GM12891 (cell line): ENCODE data around the gene ARHGAP33.
"Not testable (repeated sequence)": the region's sequence is repeated elsewhere in the genome, so short reads cannot be mapped to it uniquely, and the experiment has no call there.

Source experiments
- DNase-seq: peaks from one replicate; pipeline ENCODE4 v3.0.0; 2011; ENCODE audit warnings: low spot score; ENCODE audit not compliant: insufficient read length
- FAIRE-seq: peaks from 2 replicates; lab custom pipeline; 2011; peaks lifted over from hg19 to GRCh38; lab: Jason Lieb, UNC
- PAX5 ChIP-seq: IDR thresholded peaks from 2 replicates; pipeline ENCODE4 v1.6.1; 2011; ENCODE audit warnings: low read length, moderate library complexity, mild to moderate bottlenecking; ENCODE audit not compliant: insufficient read depth, severe bottlenecking
- POLR2A ChIP-seq: IDR thresholded peaks from 2 replicates; pipeline ENCODE4 v1.6.1; 2011; ENCODE audit warnings: low read depth, low read length, control low read depth
- POLR2AphosphoS5 ChIP-seq: IDR thresholded peaks from 2 replicates; pipeline ENCODE4 v1.6.1; 2011; ENCODE audit warnings: low read depth, low read length, control low read depth
- POU2F2 ChIP-seq: IDR thresholded peaks from 2 replicates; pipeline ENCODE4 v1.6.1; 2011; ENCODE audit warnings: low read depth, mild to moderate bottlenecking, control low read depth, low read length, moderate library complexity
- SPI1 ChIP-seq: IDR thresholded peaks from 2 replicates; pipeline ENCODE4 v1.6.1; 2011; ENCODE audit warnings: low read depth, low read length, control low read depth
- TAF1 ChIP-seq: IDR thresholded peaks from 2 replicates; pipeline ENCODE4 v1.6.1; 2011; ENCODE audit warnings: low read depth, low read length, control low read depth

The ARHGAP33 gene

DNA sequence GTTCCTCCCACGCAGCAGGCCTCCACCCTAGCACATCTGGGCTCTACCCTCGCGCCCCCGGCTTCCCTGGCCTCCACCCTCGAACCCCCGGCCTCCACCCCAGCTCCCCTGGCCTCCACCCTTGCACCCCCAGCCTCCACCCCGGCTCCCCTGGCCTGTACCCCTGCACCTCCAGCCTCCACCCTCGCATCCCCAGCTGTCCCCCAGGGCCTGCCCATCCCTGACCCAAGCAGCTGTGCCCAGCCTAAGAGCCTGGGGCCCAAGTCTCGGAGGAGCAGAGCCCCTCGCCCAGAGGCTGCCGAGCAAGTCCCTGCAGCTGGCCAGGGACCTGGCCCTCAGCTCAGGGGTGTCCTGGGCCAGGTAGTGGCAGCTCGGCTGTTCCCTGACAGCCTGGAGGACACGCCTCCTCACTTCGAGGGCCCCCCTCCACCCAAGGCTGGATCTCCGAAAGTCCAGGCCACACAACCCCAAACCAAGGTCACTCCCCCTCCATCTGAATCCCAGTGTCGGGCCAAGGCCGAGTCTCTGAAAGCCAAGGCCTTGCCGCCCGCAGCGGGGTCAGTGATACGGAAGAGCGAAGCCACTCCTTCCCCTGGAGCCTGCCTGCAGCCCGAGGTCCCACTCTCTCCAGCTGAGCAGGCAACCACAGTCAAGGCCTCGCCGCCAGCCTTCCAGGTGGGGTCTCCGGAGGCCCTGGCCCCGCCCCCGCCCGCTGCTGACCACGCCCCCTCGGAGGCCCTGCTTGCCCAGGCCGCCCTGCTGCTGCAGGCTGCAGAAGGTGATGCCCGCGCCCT, 7.9 kb upstream of the ARHGAP33 start:
- FAIRE-seq (no peak), DNase-seq (no peak)
- TF ChIP-seq POLR2AphosphoS5 (no peak), SPI1 (no peak), TAF1 (no peak), PAX5 (no peak), POLR2A (no peak), POU2F2 (no peak)

DNA sequence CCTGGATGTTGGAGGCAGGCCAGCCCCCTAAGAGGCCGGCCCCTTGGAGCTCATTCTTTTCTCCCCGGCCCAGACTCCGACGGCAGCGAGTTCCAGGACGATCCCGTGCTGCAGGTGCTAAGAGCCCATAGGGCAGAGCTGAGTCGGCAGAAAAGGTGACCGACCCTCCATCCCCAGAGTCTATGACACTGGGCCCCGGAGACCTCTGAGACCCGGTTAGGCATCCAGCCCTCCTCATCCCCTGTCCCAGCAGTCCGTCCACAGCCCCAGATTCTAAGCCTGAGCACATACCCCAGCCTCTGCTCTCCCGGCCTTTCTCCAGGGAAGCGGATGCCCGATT, 7.3 kb upstream of the ARHGAP33 start:
- no peak for FAIRE-seq
- TF ChIP-seq TAF1, result no peak
- TF ChIP-seq POU2F2, result no peak
- TF ChIP-seq SPI1, result no peak
- TF ChIP-seq PAX5, result no peak
- TF ChIP-seq POLR2A, result no peak
- no peak for TF ChIP-seq POLR2AphosphoS5
- no peak for DNase-seq

DNA sequence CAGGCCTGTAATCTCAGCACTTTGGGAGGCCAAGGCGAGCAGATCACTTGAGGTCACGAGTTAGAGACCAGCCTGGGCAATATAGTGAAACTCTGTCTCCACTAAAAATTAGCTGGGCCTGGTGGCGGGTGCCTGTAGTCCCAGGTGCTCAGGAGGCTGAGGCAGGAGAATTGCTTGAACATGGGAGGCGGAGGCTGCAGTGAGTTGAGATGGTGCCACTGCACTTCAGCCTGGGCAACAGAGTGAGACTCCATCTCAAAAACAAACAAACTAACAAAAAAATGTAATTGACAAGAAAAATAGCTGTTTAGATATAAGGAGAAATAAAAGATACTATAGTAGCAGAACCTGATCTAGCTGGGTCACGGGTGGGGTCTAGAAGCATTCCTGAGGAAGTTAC, 3.0 kb upstream of the ARHGAP33 start:
- not testable (repeated sequence) for DNase-seq, FAIRE-seq

DNA sequence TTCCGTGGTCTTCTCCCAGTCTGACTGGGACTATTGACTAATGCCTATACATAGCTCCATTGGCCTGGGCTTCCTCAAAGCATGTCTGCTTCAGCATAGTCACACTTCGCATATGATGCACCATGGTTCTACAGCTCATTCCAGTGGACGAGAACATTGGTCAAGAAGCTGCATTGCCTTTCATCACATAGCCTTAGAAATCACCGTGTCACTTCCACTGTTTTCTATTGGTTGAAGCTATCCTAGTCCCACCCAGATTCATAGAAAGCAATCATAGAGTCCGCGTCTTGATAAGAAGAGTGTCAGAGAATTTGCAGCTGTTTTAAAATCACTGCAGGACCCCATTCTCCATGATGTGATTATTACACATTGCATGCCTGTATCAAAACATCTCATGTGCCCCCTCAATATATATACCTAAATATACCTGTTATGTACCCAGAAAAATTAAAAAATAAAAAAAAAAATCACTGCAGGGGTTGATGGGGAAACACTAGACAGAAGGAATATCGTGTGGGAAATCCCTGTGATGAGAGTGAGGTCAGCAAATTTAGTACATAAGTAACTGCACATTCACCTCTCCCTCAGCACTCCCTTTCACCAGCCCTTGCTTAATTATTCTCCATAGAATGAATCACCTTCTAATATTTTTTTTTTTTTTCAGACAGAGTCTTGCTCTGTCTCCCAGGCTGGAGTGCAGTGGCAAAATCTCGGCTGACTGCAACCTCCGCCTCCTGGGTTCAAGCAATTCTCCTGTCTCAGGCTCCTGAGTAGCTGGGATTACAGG, 2.2 kb upstream of the ARHGAP33 start:
- DNase-seq (no peak), FAIRE-seq (no peak)
- TF ChIP-seq POU2F2, result no peak
- no peak for TF ChIP-seq POLR2AphosphoS5
- no peak for TF ChIP-seq SPI1
- TF ChIP-seq PAX5, result no peak
- TF ChIP-seq TAF1, result no peak
- no peak for TF ChIP-seq POLR2A

DNA sequence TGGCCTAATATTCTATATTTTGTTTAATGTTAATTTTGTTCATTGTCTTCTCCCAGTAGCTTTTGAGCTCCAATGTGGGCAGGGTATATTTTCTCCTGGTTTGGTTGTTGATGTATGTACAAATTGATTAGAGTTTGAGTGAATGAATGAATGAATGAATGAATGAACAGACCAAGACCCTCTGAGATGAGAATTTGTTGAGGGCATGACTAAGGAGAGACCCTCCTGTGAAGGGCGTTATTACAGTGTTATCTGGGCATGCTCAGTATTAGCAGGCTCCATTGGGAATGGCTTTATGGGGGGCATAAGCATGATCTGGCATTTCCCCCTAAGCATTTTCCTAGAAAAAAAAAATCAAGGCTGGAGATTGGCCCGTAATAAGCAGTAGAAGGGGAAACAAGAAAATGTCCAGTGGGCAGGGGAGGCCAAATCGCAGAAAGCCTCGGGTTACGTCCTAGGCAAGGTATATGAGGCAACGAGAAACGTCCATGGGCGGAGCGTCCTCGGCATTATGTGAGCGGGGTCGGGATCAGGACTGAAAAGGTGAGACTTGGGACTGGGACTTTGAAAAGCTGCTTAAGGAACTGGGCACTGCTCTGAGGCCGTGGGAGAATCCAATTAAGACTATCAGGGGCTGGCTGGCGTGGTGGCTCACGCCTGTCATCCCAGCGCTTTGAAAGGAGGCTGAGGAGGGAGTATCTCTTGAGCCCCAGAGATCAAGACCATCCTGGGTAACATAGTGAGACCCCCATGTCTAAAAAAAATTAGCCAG, 904 bp upstream of the ARHGAP33 start:
- DNase-seq (no peak), FAIRE-seq (no peak)
- no peak for TF ChIP-seq POLR2AphosphoS5
- TF ChIP-seq POLR2A, result no peak
- no peak for TF ChIP-seq SPI1
- TF ChIP-seq TAF1, result no peak
- no peak for TF ChIP-seq POU2F2
- TF ChIP-seq PAX5, result no peak

DNA sequence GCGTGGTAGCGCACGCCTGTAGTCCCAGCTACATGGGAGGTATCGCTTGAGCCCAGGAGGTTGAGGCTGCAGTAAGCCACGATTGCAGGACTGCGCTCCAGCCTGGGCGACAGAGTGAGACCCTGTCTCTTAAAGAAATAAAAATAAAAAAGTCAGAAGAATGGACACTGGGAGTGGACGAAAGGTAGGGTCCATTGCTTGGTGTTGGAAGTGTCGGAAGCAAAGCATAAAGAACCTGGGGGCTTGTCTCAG, 392 bp upstream of the ARHGAP33 start:
- TF ChIP-seq PAX5, result no peak
- no peak for TF ChIP-seq SPI1
- no peak for TF ChIP-seq TAF1
- TF ChIP-seq POLR2A, result no peak
- TF ChIP-seq POU2F2, result no peak
- no peak for TF ChIP-seq POLR2AphosphoS5
- FAIRE-seq, result no peak

DNA sequence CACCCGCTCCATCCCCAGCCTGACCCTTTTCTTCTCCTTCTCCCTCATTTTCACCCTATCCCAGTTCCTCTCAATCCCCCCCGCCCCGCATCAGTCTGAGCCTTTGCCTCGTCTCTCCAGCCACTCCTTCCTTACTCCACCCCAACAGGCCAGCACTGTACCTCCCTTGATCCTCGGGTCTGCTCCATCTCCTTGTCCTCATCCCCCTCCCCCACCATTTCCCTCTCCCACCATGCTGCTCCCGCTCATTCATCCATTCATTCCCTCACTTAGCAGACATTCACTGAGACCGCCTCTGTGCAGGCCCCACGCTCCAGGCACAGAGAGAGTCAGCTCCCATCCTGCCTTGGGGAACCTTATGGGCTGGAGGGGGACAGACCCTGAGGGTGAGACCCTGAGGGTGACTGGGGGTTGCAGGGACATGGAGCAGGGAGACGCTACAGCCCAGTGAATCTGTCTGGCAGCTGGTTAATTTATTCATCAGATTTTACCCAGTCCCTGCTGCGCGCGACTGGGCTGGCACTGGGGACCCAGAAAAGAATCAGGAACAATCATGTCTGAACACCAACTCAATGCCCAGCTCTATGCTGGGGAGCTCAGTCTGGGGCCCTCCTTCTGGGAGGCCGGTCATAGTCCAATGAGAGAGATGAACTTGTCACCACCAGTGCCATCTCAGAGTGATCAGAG, 881 bp downstream of the ARHGAP33 start:
- TF ChIP-seq PAX5, result no peak
- no peak for TF ChIP-seq TAF1
- TF ChIP-seq POLR2AphosphoS5, result no peak
- no peak for TF ChIP-seq POU2F2
- TF ChIP-seq POLR2A, result no peak
- no peak for TF ChIP-seq SPI1
- no peak for FAIRE-seq
- DNase-seq, result no peak

More for the DNA sequence above, 392 bp upstream of the ARHGAP33 start:
- DNase-seq, result no peak

DNA sequence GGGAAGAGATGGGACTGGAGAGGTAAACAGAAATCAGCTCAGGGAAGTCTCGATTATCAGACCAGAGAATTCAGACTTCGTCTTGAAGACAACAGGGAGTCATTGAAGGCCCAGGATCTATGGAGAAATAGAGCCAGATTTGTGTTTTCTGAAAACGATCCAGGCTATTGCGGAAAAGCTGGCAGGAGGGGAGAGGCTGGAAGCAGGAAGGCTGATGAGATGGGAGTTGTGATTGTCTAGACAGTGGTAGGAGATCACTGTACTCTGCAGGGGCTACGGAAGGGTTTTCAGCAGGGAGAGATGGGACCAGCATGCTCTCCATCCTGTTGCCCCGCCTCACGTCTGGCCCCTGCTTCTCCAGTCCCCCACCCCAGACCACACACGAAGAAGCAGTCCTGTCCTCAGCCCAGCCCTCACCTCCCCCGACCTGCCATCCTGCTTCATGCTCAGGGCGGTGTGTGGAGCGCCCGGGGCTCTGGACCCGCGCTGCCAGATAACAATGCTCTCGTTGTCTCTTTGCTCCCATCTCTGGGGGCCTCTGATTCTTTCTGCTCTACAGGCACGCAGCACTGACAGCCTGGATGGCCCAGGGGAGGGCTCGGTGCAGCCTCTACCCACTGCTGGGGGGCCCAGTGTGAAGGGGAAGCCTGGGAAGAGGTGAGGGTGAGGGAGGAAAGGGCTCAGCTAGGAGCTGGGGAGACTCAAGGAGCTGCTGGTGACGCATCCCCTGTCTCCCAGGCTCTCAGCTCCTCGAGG, 1.9 kb downstream of the ARHGAP33 start:
- no peak for DNase-seq
- TF ChIP-seq TAF1 (no peak), POU2F2 (no peak), POLR2A (no peak), POLR2AphosphoS5 (no peak), SPI1 (no peak), PAX5 (no peak)
- FAIRE-seq, result no peak

DNA sequence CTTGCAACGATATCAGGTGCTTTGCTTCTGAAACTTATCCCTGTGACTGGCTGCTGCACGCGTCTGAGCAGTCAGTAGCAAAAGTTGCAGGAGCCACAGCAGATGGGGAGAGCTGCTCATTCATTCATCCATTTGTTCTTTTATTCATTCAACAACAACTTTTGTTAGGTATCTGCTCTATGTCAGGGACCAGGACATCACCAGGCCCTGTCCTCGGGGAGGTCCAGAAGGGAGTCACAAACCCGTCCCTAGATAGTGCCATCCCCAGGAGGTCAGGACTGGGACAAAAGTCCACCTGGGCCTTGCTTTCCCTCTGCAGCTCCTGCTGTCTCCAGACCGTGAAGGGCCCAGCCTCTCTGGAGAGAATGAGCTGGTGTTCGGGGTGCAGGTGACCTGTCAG, 2.6 kb downstream of the ARHGAP33 start:
- TF ChIP-seq PAX5 (no peak), SPI1 (no peak), TAF1 (no peak), POLR2A (no peak), POLR2AphosphoS5 (no peak)
- no peak for DNase-seq
- FAIRE-seq, result no peak
